Measurements from ENCODE around the gene ABHD5.
"Not testable (repeated sequence)": the region's sequence is repeated elsewhere in the genome, so short reads cannot be mapped to it uniquely, and the experiment has no call there.

The ABHD5 gene

GRCh38 chr3:43649365-43649968, 41.3 kb upstream of the ABHD5 start:
- peak; percentile 12 for DNase-seq
- H3K4me3 Mint-ChIP-seq, result no peak overlapping the region
- no peaks in the 10 kb centered on the region for H3K27me3 Mint-ChIP-seq (ENCODE audit: low read depth, poor library complexity)
- H3K36me3 Mint-ChIP-seq (ENCODE audit: low read depth), result no peaks in the 10 kb centered on the region
- H3K27ac Mint-ChIP-seq, result no peak overlapping the region
- peaks cover 15% of the 10 kb centered on the region for H3K4me1 Mint-ChIP-seq
- TF ChIP-seq CTCF (IDR thresholded peaks at IDR 0.05), result no peak
- H3K9me3 Mint-ChIP-seq, result no peaks in the 10 kb centered on the region

GRCh38 chr3:43650345-43650744, 40.4 kb upstream of the ABHD5 start:
- DNase-seq, result no peak
- Mint-ChIP-seq H3K4me1 (peaks cover 19% of the 10 kb centered on the region), H3K9me3 (peaks cover 4% of the 10 kb centered on the region), H3K36me3 (ENCODE audit: low read depth) (peaks cover 4% of the 10 kb centered on the region), H3K27me3 (ENCODE audit: low read depth, poor library complexity) (no peaks in the 10 kb centered on the region), H3K4me3 (no peak overlapping the region), H3K27ac (no peak overlapping the region)
- no peak for TF ChIP-seq CTCF (IDR thresholded peaks at IDR 0.05)

- peaks cover 32% of the 10 kb centered on the region for H3K9me3 Mint-ChIP-seq
- H3K4me3 Mint-ChIP-seq; DNase-seq; H3K4me1 Mint-ChIP-seq; H3K27ac Mint-ChIP-seq; H3K27me3 Mint-ChIP-seq (ENCODE audit: low read depth, poor library complexity): not testable (repeated sequence)
- H3K36me3 Mint-ChIP-seq (ENCODE audit: low read depth), result peaks cover 15% of the 10 kb centered on the region
Measured at GRCh38 chr3:43656390-43656789, 34.3 kb upstream of the ABHD5 start.

- Mint-ChIP-seq H3K36me3 (ENCODE audit: low read depth) (peaks cover 25% of the 10 kb centered on the region), H3K4me3 (no peak overlapping the region), H3K9me3 (peaks cover 58% of the 10 kb centered on the region), H3K27ac (no peak overlapping the region), H3K4me1 (peaks cover 5% of the 10 kb centered on the region), H3K27me3 (ENCODE audit: low read depth, poor library complexity) (peaks cover 7% of the 10 kb centered on the region)
- TF ChIP-seq CTCF (IDR thresholded peaks at IDR 0.05), result no peak
- DNase-seq, result no peak
Measured at GRCh38 chr3:43659250-43659880, 31.4 kb upstream of the ABHD5 start.

- Mint-ChIP-seq H3K36me3 (ENCODE audit: low read depth) (peaks cover 20% of the 10 kb centered on the region), H3K9me3 (peaks cover 70% of the 10 kb centered on the region)
- H3K27ac Mint-ChIP-seq; H3K27me3 Mint-ChIP-seq (ENCODE audit: low read depth, poor library complexity); H3K4me3 Mint-ChIP-seq; H3K4me1 Mint-ChIP-seq; DNase-seq: not testable (repeated sequence)
Measured at GRCh38 chr3:43661376-43661775, 29.4 kb upstream of the ABHD5 start.

GRCh38 chr3:43665011-43665410, 25.7 kb upstream of the ABHD5 start:
- Mint-ChIP-seq H3K9me3 (peaks cover 55% of the 10 kb centered on the region), H3K36me3 (ENCODE audit: low read depth) (peaks cover 16% of the 10 kb centered on the region)
- H3K4me3 Mint-ChIP-seq; H3K27me3 Mint-ChIP-seq (ENCODE audit: low read depth, poor library complexity); H3K27ac Mint-ChIP-seq; DNase-seq; H3K4me1 Mint-ChIP-seq: not testable (repeated sequence)

- Mint-ChIP-seq H3K4me3 (no peak overlapping the region), H3K4me1 (peaks cover 29% of the 10 kb centered on the region), H3K36me3 (ENCODE audit: low read depth) (peaks cover 10% of the 10 kb centered on the region), H3K27ac (no peak overlapping the region), H3K27me3 (ENCODE audit: low read depth, poor library complexity) (no peaks in the 10 kb centered on the region), H3K9me3 (peaks cover 4% of the 10 kb centered on the region)
- DNase-seq, result no peak
- TF ChIP-seq CTCF (IDR thresholded peaks at IDR 0.05), result no peak
Measured at GRCh38 chr3:43670635-43671522, 19.9 kb upstream of the ABHD5 start.
